Heart right ventricle (tissue), 16 donors: ENCODE data around the gene IRAK1BP1. TPM values are rescaled to one million over a fixed set of nuclear protein-coding genes. Genes with fewer than 3 reads are reported as not detected.

Experiments
- ATAC-seq, 8 donors: fragments of 200-7000 bp; cut with Tn5 transposase; one replicate each; pipeline ENCODE4 v1.9.1; 2020; ENCODE audit warnings: mild to moderate bottlenecking in 8 of 8, moderate library complexity in 8 of 8, moderate number of reproducible peaks in 1 of 8
- DNase-seq, 2 donors: peaks; one replicate each; pipeline ENCODE4 v3.0.0-alpha.2; 2020
- H3K27ac ChIP-seq, 10 donors: fragments of 200-600 bp; sonication (generic) in 2 of 10; one replicate each; pipeline versions ENCODE4 v1.5.0 to v1.8.0; 2020 to 2022; ENCODE audit warnings: mild to moderate bottlenecking in 3 of 10
- H3K27me3 ChIP-seq, 7 donors: fragments of 200-600 bp; one replicate each; pipeline ENCODE4 v1.8.0; 2021 to 2022; ENCODE audit warnings: mild to moderate bottlenecking in 2 of 7
- H3K36me3 ChIP-seq, 9 donors: fragments of 200-600 bp; sonication (generic) in 1 of 9; one replicate each; pipeline versions ENCODE4 v1.5.0 to v1.8.0; 2020 to 2022; ENCODE audit warnings: mild to moderate bottlenecking in 2 of 9
- H3K4me1 ChIP-seq, 9 donors: fragments of 200-600 bp; sonication (generic) in 1 of 9; one replicate each; pipeline versions ENCODE4 v1.5.0 to v1.8.0; 2020 to 2022; ENCODE audit warnings: mild to moderate bottlenecking in 4 of 9
- H3K4me3 ChIP-seq, 10 donors: fragments of 200-600 bp; sonication (generic) in 2 of 10; one replicate each; pipeline versions ENCODE4 v1.5.0 to v1.8.0; 2020 to 2022; ENCODE audit warnings: mild to moderate bottlenecking in 7 of 10, moderate library complexity in 2 of 10
- H3K9me3 ChIP-seq, 11 donors: fragments of 200-600 bp in 10 of 11; sonication (generic) in 2 of 11; one replicate each; pipeline versions ENCODE4 v1.5.0 to v1.8.0; 2013 to 2022; ENCODE audit warnings: mild to moderate bottlenecking in 2 of 11, control low read depth in 1 of 11, moderate library complexity in 1 of 11
- CTCF ChIP-seq, 9 donors: fragments of 200-600 bp; sonication (generic) in 2 of 9; IDR thresholded peaks; one replicate each; pipeline versions ENCODE4 v1.5.0 to v1.8.0; 2021 to 2022; ENCODE audit warnings: antibody characterized with exemption in 9 of 9, mild to moderate bottlenecking in 5 of 9, moderate library complexity in 1 of 9
- WGBS, 2 donors: extraction: QIAGEN DNeasy Blood & Tissue Kit; methylation state at CpG; one replicate each; pipeline ENCODE4 v1.1.7; 2013; ENCODE audit warnings: inconsistent platforms in 1 of 2; 5-methylcytosine and 5-hydroxymethylcytosine counted together
- intact Hi-C, 10 donors: fragments of 100-400 bp; cut with DNase I; formaldehyde crosslinking; loops; one replicate each; pipeline versions ENCODE4 v1.11.1 to v1.14.2; 2022
- polyA plus RNA-seq, 2 donors: library from polyadenylated mRNA; stranded (reverse); fragments of 200-250 nt; gene quantifications; one replicate each; pipeline ENCODE4 v1.2.3, GENCODE V29; 2013
- total RNA-seq, 10 donors: library from RNA; stranded (reverse); fragmentation: NEBNext Ultra II Directional in 3 of 10; extraction: Animal tissue kit (Norgen Biotek cat#: 25700) in 3 of 10; gene quantifications; one replicate each; pipeline versions ENCODE4 v1.2.1 to v1.2.4, GENCODE V29; 2021 to 2023
- donor health status: Arrhythmogenic right ventricular cardiomyopathy.
- donor health status: ischemic (EF 13 %, LVEDD 7.1; RV severe dilation, severe dysfunction).
- donor health status: healthy with polysubstance abuse.
- donor health status: DM: no; HTN: yes; CAD: no.
- donor health status: DM: no; HTN: no; CAD: no.
- donor health status: ischemic (EF 25% LVEDD 6.9; RV normal size, moderate dysfunction).
- donor health status: ischemic (EF 25% LVEDD 5.7; RV mildly dilated, moderate dysfunction).
- donor health status: healthy.
- donor health status: DM: yes; HTN: yes; CAD: no.
- donor health status: Ischemic cardiomyopathy.
- donor health status: ischemic (EF 35%, LVEDD 5.7; RV mildly dilated, moderate dysfunction).
- donor health status: nonischemic (EF 11% LVEDD 7.7; RV severe dilation, severe dysfunction).
- donor health status: DM: yes; HTN: yes; CAD: no.
- donor health status: PGD.
- donor health status: ischemic (EF 29% LVEDD 5.4; RV normal size, mild dysfunction).
- donor health status: nonischemic (EF 23%, LVEDD 6.1; RV moderate dilation, normal function).

The IRAK1BP1 gene
- total and polyA plus RNA-seq, 12 donors = 1.1 to 6.9 (median 3.2) TPM

GRCh38 chr6:78863576-78863975 is 3.8 kb upstream of the IRAK1BP1 start:
- no peak overlapping the region for H3K4me3 ChIP-seq
- no peak for DNase-seq
- TF ChIP-seq CTCF (IDR thresholded peaks at IDR 0.05) = no peak
- peaks cover 0 to 16% (median 5%) of the 10 kb centered on the region in 9 donors for H3K4me1 ChIP-seq
- no peak overlapping the region for H3K27ac ChIP-seq
- H3K9me3 ChIP-seq = peaks cover 0 to under 1% (median 0%) of the 10 kb centered on the region in 11 donors
- intact Hi-C loops = no loop called here
- H3K27me3 ChIP-seq = no peaks in the 10 kb centered on the region
- WGBS, 2 donors = 76 to 87% methylated on average over 2 of the region's 2 CpGs
- ATAC-seq = no peak
- H3K36me3 ChIP-seq = no peaks in the 10 kb centered on the region

GRCh38 chr6:78864957-78865356 is 2.4 kb upstream of the IRAK1BP1 start:
- H3K4me1 ChIP-seq = peaks cover 0 to 17% (median 5%) of the 10 kb centered on the region in 9 donors
- WGBS, 2 donors = 94 to 95% methylated on average over 5 of the region's 5 CpGs
- no peaks in the 10 kb centered on the region for H3K36me3 ChIP-seq
- no peaks in the 10 kb centered on the region for H3K27me3 ChIP-seq
- no peak overlapping the region for H3K4me3 ChIP-seq
- H3K27ac ChIP-seq = no peak overlapping the region
- intact Hi-C loops = no loop called here
- DNase-seq = no peak
- ATAC-seq = no peak
- no peaks in the 10 kb centered on the region for H3K9me3 ChIP-seq
- TF ChIP-seq CTCF (IDR thresholded peaks at IDR 0.05) = no peak

GRCh38 chr6:78867020-78867369 is 356 bp upstream of the IRAK1BP1 start:
- TF ChIP-seq CTCF (IDR thresholded peaks at IDR 0.05) = no peak
- WGBS, 2 donors = 2 to 3% methylated on average over 13 of the region's 13 CpGs
- DNase-seq (no peak), ATAC-seq (peak; percentile 38 to 74 (median 66))
- H3K4me1 ChIP-seq = peaks cover 0 to 17% (median 5%) of the 10 kb centered on the region in 9 donors
- H3K27me3 ChIP-seq = no peaks in the 10 kb centered on the region
- intact Hi-C loops = no loop called here
- peak overlapping the region in 9 of 10 donors; percentile 18 to 78 (median 64) for H3K27ac ChIP-seq
- no peaks in the 10 kb centered on the region for H3K9me3 ChIP-seq
- peak overlapping the region; percentile 57 to 97 (median 86) for H3K4me3 ChIP-seq
- H3K36me3 ChIP-seq = peaks cover 0 to 18% (median 0%) of the 10 kb centered on the region in 9 donors

GRCh38 chr6:78868116-78868515 is 765 bp downstream of the IRAK1BP1 start:
- WGBS, 2 donors = 23 to 28% methylated on average over 8 of the region's 8 CpGs
- Histone ChIP-seq H3K36me3 (peaks cover 0 to 20% (median 0%) of the 10 kb centered on the region in 9 donors), H3K4me3 (peak overlapping the region; percentile 57 to 97 (median 86)), H3K27ac (peak overlapping the region in 6 of 10 donors; percentile 24 to 78 (median 76)), H3K27me3 (no peaks in the 10 kb centered on the region), H3K9me3 (no peaks in the 10 kb centered on the region), H3K4me1 (peaks cover 0 to 17% (median 5%) of the 10 kb centered on the region in 9 donors)
- intact Hi-C loops = no loop called here
- TF ChIP-seq CTCF (IDR thresholded peaks at IDR 0.05) = no peak
- DNase-seq = no peak
- ATAC-seq = no peak
